HG02642 (cell line): ENCODE data around the gene LDLRAD3.

ENCODE experiments used
- ATAC-seq: cut with Tn5 transposase; IDR thresholded peaks from one replicate; pipeline ENCODE4 v1.9.1; 2021; ENCODE audit warnings: mild to moderate bottlenecking; ENCODE audit not compliant: unreplicated experiment, poor library complexity

Gene LDLRAD3

GRCh38 chr11:36013950-36014897 is 70.4 kb downstream of the LDLRAD3 start:
- no peak for ATAC-seq

DNA sequence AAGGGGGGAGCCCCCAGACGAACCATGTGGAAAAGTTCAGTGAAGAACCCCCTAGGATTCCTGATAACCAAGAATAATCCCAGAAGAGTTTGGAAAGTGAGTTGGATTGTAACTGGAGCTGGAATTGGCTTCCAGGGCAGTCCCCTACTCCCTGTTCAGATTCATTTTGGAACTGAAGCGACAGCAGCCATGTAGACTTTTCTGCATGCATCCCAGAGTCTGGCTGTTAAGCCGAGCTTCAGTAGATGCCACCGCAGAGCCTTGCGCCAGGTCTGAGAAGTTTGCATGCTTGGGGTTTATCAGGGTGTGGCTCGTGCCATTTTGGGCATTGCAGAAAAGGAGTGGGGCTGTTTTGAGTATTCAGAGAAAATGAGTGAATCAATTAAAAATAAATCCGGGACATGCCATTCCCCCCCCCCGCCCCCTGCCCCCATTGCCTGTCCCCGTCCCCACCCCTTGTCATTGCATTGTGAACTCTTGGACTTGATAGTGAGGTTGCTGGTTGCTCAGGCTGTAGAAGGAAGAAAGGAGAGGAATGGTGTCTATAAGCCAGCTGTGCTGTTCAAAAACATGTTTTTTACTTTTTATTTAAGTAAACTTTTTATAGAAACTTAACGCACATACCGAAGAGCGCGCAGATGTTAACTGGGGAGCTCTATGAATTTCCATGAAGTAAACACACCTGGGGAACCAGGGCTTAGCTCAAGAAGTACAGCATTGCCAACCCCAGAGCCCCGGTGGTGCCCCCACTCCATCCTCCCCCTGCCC is 71.2 kb downstream of the LDLRAD3 start:
- no peak for ATAC-seq

DNA sequence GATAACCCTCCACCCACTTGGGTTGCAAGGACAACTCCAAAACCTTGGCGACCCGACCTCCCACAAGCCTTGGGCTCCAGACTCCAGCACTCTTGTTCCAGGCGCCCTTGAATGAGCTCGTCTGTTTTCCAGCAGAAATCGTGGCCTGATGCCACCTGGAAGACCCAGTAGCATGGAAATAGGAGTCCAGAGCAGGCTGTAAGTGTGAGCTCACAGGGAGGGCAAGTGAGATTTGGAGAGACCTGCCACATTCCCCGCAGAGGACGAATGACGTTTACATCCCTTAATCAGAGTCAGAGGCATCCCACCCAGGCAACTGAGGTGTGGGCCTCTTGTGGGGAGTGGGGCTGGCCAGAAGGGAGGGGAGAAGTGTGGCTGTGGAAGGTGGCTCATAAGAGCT is 71.9 kb downstream of the LDLRAD3 start:
- no peak for ATAC-seq

DNA sequence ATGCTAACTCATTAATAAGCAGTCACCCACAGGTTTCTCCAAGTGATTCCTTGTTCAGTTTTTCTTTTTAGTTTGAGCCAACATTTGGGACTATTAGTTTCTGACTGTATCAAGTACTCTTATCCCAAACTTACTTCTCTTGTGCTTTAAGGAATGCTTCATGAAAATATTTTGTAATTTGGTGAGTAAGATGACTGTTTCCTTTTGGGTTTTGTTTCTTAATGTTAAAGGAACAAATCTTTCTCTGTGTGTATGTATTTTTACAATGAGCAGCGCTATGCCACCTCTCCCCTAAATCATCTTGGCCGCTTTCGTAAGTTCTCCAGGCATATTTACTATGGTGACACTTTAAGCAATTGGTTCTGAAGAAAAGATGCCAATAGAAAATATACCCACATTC is 72.4 kb downstream of the LDLRAD3 start:
- ATAC-seq, result no peak

DNA sequence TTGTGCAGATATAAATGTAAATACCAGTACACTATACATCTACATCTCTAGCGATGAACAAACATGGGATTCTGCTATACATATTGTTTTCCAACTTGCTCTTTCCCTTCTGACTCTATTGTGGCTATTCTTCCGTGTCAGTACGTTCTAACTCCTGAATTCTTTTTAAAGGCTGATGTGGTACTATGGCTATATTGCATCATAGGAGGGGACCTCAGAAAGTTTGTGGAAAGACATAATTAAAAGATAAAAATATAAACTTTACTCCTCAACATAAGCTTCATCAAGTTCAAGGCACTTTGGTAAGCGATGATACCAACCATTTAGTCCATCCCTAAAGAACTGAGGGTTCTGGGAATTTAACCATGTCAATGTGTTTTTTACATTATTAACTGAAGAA is 72.8 kb downstream of the LDLRAD3 start:
- no peak for ATAC-seq

DNA sequence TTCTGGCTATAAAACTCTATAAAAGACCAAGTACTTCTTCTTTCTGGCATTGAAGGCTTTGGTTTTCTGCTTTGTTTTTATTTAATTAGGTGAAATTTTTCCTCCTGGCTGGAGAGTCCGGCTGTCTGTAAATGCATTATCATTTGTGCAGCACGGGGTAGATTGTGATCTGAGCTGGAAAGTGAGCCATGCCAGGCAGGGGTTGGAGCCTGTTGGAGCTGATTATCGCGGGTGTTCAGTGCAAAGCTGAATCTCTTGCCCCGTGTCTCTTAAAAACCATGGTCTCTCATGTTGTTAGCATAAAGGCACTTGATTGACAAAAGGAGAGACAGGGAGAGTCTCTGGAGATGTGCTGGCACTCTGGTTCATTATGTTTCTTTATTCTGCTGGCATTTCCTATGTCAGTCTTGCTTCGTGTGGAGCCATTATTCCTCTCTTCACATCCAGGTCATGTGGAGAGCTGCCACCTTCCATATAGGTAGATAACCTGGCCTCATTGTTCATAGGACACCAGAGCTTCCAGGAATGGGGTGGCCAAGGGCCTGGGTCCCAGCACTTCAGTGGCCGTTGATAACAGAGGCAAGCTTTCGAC is 75.2 kb downstream of the LDLRAD3 start:
- no peak for ATAC-seq

- no peak for ATAC-seq
Measured at GRCh38 chr11:36019722-36020121, 75.9 kb downstream of the LDLRAD3 start.

- no peak for ATAC-seq
Measured at GRCh38 chr11:36022882-36023281, 79.0 kb downstream of the LDLRAD3 start.

GRCh38 chr11:36023922-36024321 is 80.1 kb downstream of the LDLRAD3 start:
- no peak for ATAC-seq

GRCh38 chr11:36024716-36025115 is 80.9 kb downstream of the LDLRAD3 start:
- no peak for ATAC-seq

DNA sequence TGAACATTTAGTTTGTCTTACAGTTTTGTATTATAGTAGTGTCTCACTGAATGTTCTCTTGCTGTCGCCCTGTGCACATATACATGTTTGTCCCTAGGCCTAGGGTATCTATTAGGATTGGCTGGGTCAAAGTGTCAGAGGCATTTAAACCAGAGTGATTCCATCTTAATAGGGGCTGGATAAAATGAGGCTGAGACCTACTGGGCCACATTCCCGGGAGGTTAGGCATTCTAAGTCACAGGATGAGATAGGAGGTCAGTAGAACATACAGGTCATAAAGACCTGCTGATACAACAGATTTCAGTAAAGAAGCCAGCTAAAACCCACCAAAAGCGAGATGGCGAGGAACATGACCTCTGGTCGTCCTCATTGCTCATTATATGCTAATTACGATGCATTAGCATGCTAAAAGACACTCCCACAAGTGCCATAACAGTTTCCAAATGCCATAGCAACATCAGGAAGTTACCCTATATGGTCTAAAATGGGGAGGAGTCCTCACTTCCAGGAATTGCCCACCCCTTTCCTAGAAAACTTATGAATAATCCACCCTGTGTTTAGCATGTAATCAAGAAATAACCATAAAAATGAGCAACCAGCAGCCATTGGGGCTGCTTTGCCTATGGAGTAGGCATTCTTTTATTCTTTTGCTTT is 82.6 kb downstream of the LDLRAD3 start:
- no peak for ATAC-seq

DNA sequence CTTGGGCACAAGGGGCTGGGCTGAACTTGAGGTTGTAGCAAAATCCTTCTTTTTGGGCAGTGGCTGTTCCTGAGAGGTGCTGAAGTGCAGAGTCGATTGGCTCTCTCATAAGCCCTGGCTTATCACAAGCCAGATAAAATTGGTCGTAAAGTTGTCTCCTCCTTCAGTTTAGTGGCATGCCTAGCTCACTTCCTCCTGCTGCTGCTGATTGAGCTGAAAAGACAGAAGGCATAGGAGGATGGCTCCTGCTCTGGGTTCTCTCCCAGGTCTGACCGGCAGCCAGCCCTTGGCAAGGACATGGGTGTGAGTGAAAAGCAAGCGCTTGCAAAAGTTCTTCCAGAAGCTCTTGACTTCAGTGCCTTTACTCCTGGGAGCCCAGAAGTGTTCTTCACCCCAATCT is 83.9 kb downstream of the LDLRAD3 start:
- ATAC-seq, result no peak

DNA sequence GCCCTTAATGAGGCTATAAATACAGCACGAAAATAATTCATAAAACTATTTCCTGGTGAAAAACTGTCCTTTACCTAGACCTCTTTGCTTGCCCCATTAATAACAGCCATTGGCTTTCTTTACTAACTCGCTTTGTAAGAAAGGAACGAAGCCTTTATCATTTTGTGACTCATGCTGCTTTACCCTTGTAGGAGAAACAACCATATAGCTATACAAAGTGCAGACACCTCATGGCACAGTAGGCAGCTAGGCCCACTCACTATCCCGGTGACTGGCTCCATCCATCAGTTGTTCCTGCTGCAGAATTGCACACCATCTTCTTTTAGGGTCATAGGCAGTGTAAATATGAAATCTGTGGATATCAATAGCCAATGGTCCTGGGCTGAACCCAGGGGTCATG is 85.8 kb downstream of the LDLRAD3 start:
- ATAC-seq, result no peak

- ATAC-seq, result no peak
Measured at GRCh38 chr11:36030731-36031281, 86.9 kb downstream of the LDLRAD3 start.

DNA sequence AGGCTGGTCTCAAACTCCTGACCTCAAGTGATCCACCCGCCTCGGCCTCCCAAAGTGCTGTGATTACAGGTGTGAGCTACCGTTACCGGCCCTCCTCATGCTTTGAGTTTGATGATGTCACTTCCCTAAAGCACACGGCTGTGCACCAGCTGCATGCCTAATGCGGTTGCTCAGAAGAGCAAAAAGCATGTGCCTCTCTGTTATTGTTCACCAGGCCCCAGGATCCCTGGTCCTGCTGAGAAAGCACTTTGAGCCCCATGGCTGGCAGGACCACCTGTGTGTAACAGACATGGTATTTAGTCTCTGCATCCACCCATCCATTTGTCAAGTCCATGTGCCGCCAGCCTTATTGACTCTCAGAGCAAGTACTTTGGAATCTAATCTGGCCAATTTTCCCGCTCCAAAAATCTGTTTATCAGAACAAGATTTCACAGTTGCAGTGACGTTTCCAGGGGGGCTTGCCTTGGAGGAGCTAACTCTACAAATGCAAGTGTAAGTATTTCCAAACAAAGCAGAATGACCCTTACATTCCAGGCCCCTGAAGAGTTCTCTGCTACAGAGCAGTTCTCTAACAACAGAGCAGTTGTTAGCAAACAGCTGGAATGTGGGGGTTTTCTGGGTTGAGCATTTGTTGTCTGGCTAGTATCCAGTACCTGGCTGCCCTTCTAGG is 89.4 kb downstream of the LDLRAD3 start:
- no peak for ATAC-seq

GRCh38 chr11:36033936-36034335 is 90.1 kb downstream of the LDLRAD3 start:
- no peak for ATAC-seq

GRCh38 chr11:36034551-36035331 is 90.9 kb downstream of the LDLRAD3 start:
- ATAC-seq, result no peak

- no peak for ATAC-seq
Measured at GRCh38 chr11:36035454-36035853, 91.6 kb downstream of the LDLRAD3 start.

GRCh38 chr11:36035999-36036398 is 92.1 kb downstream of the LDLRAD3 start:
- ATAC-seq, result no peak
